Uterus (tissue), 4 donors: Measurements from ENCODE around the gene CELF2. TPM values are rescaled to one million over a fixed set of nuclear protein-coding genes. Genes with fewer than 3 reads are reported as not detected.

ENCODE experiments used
- DNase-seq, 2 donors: peaks; one replicate each; pipeline ENCODE4 v3.0.0-alpha.2; 2019 to 2020
- H3K27ac ChIP-seq, 2 donors: fragments of 200-600 bp; sonication (generic); 1 replicate in 1 of 2; 2 replicates in 1 of 2; pipeline ENCODE4 v1.5.1; 2016 to 2018
- H3K27me3 ChIP-seq, 2 donors: fragments of 200-600 bp; sonication (generic); one replicate each; pipeline ENCODE4 v1.5.1; 2018 to 2019; ENCODE audit warnings: control low read depth in 1 of 2
- H3K36me3 ChIP-seq, 2 donors: fragments of 200-600 bp; sonication (generic); one replicate each; pipeline ENCODE4 v1.5.1; 2019; ENCODE audit warnings: control low read depth in 1 of 2
- H3K4me1 ChIP-seq, 2 donors: fragments of 200-600 bp; sonication (generic); one replicate each; pipeline ENCODE4 v1.5.1; 2018 to 2019; ENCODE audit warnings: control low read depth in 1 of 2
- H3K4me3 ChIP-seq, 2 donors: fragments of 200-600 bp; sonication (generic); 1 replicate in 1 of 2; 2 replicates in 1 of 2; pipeline ENCODE4 v1.5.1; 2018 to 2019; ENCODE audit warnings: mild to moderate bottlenecking in 1 of 2
- H3K9me3 ChIP-seq, 2 donors: fragments of 200-600 bp; sonication (generic); one replicate each; pipeline ENCODE4 v1.5.1; 2019; ENCODE audit warnings: control low read depth in 1 of 2
- POLR2A ChIP-seq, 2 donors: fragments of 450-650 bp; IDR thresholded peaks; one replicate each; pipeline ENCODE4 v1.6.1; 2016; ENCODE audit warnings: antibody characterized with exemption in 2 of 2, mild to moderate bottlenecking in 1 of 2, moderate library complexity in 1 of 2
- intact Hi-C: fragments of 100-400 bp; cut with DNase I; formaldehyde crosslinking; loops from one replicate; pipeline ENCODE4 v1.15.1; 2023; ENCODE audit warnings: low total_unique reads
- total RNA-seq, 4 donors: library from RNA; depleted of rRNA in 3 of 4; stranded (reverse); fragments of >200 nt in 3 of 4; gene quantifications; one replicate each; pipeline versions ENCODE4 v1.1.0 to v1.2.4, GENCODE V29; 2014 to 2023
- TF ChIP-seq, protein P1 (sequence below), 4 experiments: fragments of 200-600 bp in 2 of 4; fragments of 450-650 bp in 2 of 4; sonication (generic) in 2 of 4; IDR thresholded peaks; one replicate each; pipeline ENCODE4 v1.5.1; 2016 to 2019; ENCODE audit warnings: antibody characterized with exemption in 4 of 4, mild to moderate bottlenecking in 2 of 4, moderate library complexity in 1 of 4
- donor health status: DM: yes; HTN: yes; CAD: no.

Gene CELF2
- total RNA-seq, 4 donors from 2014 or later, result 12.8 to 59.2 (median 44.0) TPM

GRCh38 chr10:11300026-11300425 lies 282.4 kb downstream of the CELF2 start:
- TF ChIP-seq POLR2A (IDR thresholded peaks at IDR 0.05), result no peak
- TF ChIP-seq, protein P1, sequence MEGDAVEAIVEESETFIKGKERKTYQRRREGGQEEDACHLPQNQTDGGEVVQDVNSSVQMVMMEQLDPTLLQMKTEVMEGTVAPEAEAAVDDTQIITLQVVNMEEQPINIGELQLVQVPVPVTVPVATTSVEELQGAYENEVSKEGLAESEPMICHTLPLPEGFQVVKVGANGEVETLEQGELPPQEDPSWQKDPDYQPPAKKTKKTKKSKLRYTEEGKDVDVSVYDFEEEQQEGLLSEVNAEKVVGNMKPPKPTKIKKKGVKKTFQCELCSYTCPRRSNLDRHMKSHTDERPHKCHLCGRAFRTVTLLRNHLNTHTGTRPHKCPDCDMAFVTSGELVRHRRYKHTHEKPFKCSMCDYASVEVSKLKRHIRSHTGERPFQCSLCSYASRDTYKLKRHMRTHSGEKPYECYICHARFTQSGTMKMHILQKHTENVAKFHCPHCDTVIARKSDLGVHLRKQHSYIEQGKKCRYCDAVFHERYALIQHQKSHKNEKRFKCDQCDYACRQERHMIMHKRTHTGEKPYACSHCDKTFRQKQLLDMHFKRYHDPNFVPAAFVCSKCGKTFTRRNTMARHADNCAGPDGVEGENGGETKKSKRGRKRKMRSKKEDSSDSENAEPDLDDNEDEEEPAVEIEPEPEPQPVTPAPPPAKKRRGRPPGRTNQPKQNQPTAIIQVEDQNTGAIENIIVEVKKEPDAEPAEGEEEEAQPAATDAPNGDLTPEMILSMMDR (IDR thresholded peaks at IDR 0.05), result no peak
- no peaks in the 10 kb centered on the region for H3K4me1 ChIP-seq
- H3K36me3 ChIP-seq, result no peaks in the 10 kb centered on the region
- no peak overlapping the region for H3K4me3 ChIP-seq
- no peak for DNase-seq
- H3K9me3 ChIP-seq, result no peaks in the 10 kb centered on the region
- no peaks in the 10 kb centered on the region for H3K27me3 ChIP-seq
- intact Hi-C loops, result no loop called here
- no peak overlapping the region for H3K27ac ChIP-seq

DNA sequence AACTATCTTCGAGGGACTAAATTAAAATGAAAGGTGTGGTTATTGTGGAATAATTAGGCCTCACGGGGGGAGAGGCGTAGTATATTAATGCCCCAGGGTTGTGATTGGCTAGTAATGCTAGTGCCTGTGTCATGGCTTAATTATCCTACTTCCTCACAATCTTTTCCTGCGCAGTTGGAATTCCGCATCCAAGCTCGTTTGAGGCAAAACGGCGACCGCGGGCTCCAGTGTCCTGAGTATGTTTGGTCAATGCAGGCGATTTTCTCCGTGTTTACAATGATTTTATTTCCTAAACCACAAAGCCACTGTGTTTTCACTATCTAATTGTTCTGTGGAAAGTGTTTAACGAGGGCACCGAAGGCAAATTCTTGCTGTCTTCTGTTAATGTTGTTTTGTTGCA lies 282.9 kb downstream of the CELF2 start:
- no peak for TF ChIP-seq POLR2A (IDR thresholded peaks at IDR 0.05)
- TF ChIP-seq, protein P1 (IDR thresholded peaks at IDR 0.05), result no peak
- no peaks in the 10 kb centered on the region for H3K36me3 ChIP-seq
- no peak overlapping the region for H3K4me3 ChIP-seq
- intact Hi-C loops, result no loop called here
- no peaks in the 10 kb centered on the region for H3K9me3 ChIP-seq
- H3K27me3 ChIP-seq, result no peaks in the 10 kb centered on the region
- DNase-seq, result no peak
- no peaks in the 10 kb centered on the region for H3K4me1 ChIP-seq
- H3K27ac ChIP-seq, result no peak overlapping the region

- intact Hi-C loops, result no loop called here
- Histone ChIP-seq H3K9me3 (no peaks in the 10 kb centered on the region), H3K4me1 (no peaks in the 10 kb centered on the region), H3K27ac (no peak overlapping the region), H3K4me3 (no peak overlapping the region), H3K36me3 (no peaks in the 10 kb centered on the region), H3K27me3 (no peaks in the 10 kb centered on the region)
- DNase-seq, result no peak
- TF ChIP-seq, protein P1 (IDR thresholded peaks at IDR 0.05), result no peak
- TF ChIP-seq POLR2A (IDR thresholded peaks at IDR 0.05), result no peak
Measured at GRCh38 chr10:11301571-11302111, 284.0 kb downstream of the CELF2 start.

DNA sequence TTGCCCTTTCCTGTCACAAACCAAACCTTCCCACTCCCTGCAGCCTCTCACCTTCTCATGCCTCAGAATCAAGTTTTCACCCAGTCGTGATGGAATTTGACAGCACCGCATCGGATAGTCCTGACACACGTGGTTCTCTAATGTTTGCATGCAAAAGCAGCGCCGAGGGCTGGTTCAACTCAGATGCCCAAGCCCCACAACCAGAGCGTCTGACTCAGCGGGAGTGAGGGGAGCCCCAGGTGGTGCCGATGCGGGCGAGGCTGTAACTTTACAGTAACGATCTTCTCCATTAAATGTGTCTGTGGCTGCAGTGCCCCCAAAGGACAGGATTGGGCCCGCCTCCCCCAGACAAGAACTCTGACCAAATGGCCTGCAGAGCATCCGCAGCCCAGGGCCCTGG lies 284.5 kb downstream of the CELF2 start:
- no peak for TF ChIP-seq POLR2A (IDR thresholded peaks at IDR 0.05)
- TF ChIP-seq, protein P1 (IDR thresholded peaks at IDR 0.05), result no peak
- Histone ChIP-seq H3K27me3 (no peaks in the 10 kb centered on the region), H3K27ac (no peak overlapping the region), H3K4me1 (no peaks in the 10 kb centered on the region), H3K9me3 (no peaks in the 10 kb centered on the region), H3K4me3 (no peak overlapping the region), H3K36me3 (no peaks in the 10 kb centered on the region)
- no peak for DNase-seq
- intact Hi-C loops, result no loop called here

GRCh38 chr10:11303361-11304170 lies 285.9 kb downstream of the CELF2 start:
- Histone ChIP-seq H3K4me3 (no peak overlapping the region), H3K36me3 (no peaks in the 10 kb centered on the region), H3K27me3 (no peaks in the 10 kb centered on the region), H3K4me1 (no peaks in the 10 kb centered on the region), H3K9me3 (peaks cover 0 to 9% of the 10 kb centered on the region in 2 donors), H3K27ac (no peak overlapping the region)
- no peak for DNase-seq
- TF ChIP-seq POLR2A (IDR thresholded peaks at IDR 0.05), result no peak
- TF ChIP-seq, protein P1 (IDR thresholded peaks at IDR 0.05), result no peak
- intact Hi-C loops, result no loop called here
